ENCODE data around the gene NXT1.

The NXT1 gene

GRCh38 chr20:23349338-23350195 is 1.0 kb upstream of the NXT1 start:
- Histone ChIP-seq H2BK120ac (ENCODE audit: low read depth, low read length) (peak overlapping the region; percentile 75), H3K27ac (replicated peaks; ENCODE audit: low read length) (peak overlapping the region; percentile 94), H3K18ac (ENCODE audit: low read length) (peak overlapping the region; percentile 98), H2BK12ac (ENCODE audit: low read length) (no peak overlapping the region), H2BK15ac (ENCODE audit: low read length) (peak overlapping the region; percentile 42), H3K23ac (ENCODE audit: low read depth, low read length, poor library complexity) (peak overlapping the region; percentile 76), H3K4me3 (ENCODE audit: low read length in 2 of 2) (peak overlapping the region; percentile 75 to 89), H3K27me3 (ENCODE audit: control insufficient read depth in 3 of 3, insufficient read depth in 3 of 3, low read depth in 1 of 3, low read length in 3 of 3) (no peaks in the 10 kb centered on the region), H3K36me3 (replicated peaks in 1 of 2; ENCODE audit: control insufficient read depth in 2 of 2, insufficient read depth in 2 of 2, low read length in 2 of 2) (peaks cover 7 to 20% of the 10 kb centered on the region in 2 donors), H3K9me3 (replicated peaks in 1 of 2; ENCODE audit: control insufficient read depth in 2 of 2, insufficient read depth in 1 of 2, low read depth in 1 of 2, low read length in 2 of 2) (no peaks in the 10 kb centered on the region), H3K9ac (ENCODE audit: low read depth, low read length, poor library complexity) (peak overlapping the region; percentile 96), H2AK5ac (ENCODE audit: low read depth, low read length) (peak overlapping the region; percentile 43), H4K8ac (ENCODE audit: low read depth, low read length) (no peak overlapping the region), H3K4me2 (ENCODE audit: insufficient read depth, low read length, poor library complexity, severe bottlenecking) (peak overlapping the region; percentile 87), H2AFZ (ENCODE audit: low read length) (peak overlapping the region; percentile 96), H4K91ac (ENCODE audit: low read depth, low read length, poor library complexity) (no peak overlapping the region), H3K79me1 (ENCODE audit: low read depth, low read length) (peaks cover 7% of the 10 kb centered on the region), H3K4ac (ENCODE audit: low read length) (peak overlapping the region; percentile 79), H3K4me1 (ENCODE audit: control insufficient read depth in 2 of 2, insufficient read depth in 1 of 2, low read depth in 1 of 2, low read length in 2 of 2) (peaks cover 5% of the 10 kb centered on the region in 2 donors), H3K14ac (ENCODE audit: low read length) (peak overlapping the region; percentile 28), H2BK5ac (ENCODE audit: low read length) (peak overlapping the region; percentile 84)
- no CpG with 5 or more reads among the region's 23 CpGs for WGBS, 2 donors (ENCODE audit: extremely low coverage in 2 of 2, insufficient read length in 2 of 2, insufficient replicate concordance in 1 of 2)
- DNase-seq (ENCODE audit: low spot score), result no peak

GRCh38 chr20:23350904-23351838 is 580 bp downstream of the NXT1 start:
- Histone ChIP-seq H3K36me3 (replicated peaks in 1 of 2; ENCODE audit: control insufficient read depth in 2 of 2, insufficient read depth in 2 of 2, low read length in 2 of 2) (peaks cover 19 to 35% of the 10 kb centered on the region in 2 donors), H3K4me1 (ENCODE audit: control insufficient read depth in 2 of 2, insufficient read depth in 1 of 2, low read depth in 1 of 2, low read length in 2 of 2) (peaks cover 5% of the 10 kb centered on the region in 2 donors), H2BK5ac (ENCODE audit: low read length) (peak overlapping the region; percentile 89), H3K4ac (ENCODE audit: low read length) (no peak overlapping the region), H3K4me3 (ENCODE audit: low read length in 2 of 2) (peak overlapping the region; percentile 75 to 96), H2BK12ac (ENCODE audit: low read length) (no peak overlapping the region), H3K4me2 (ENCODE audit: insufficient read depth, low read length, poor library complexity, severe bottlenecking) (peak overlapping the region; percentile 85), H2BK120ac (ENCODE audit: low read depth, low read length) (no peak overlapping the region), H3K14ac (ENCODE audit: low read length) (peak overlapping the region; percentile 60), H3K79me1 (ENCODE audit: low read depth, low read length) (peaks cover 7% of the 10 kb centered on the region), H2AFZ (ENCODE audit: low read length) (peak overlapping the region; percentile 87), H3K27me3 (ENCODE audit: control insufficient read depth in 3 of 3, insufficient read depth in 3 of 3, low read depth in 1 of 3, low read length in 3 of 3) (no peaks in the 10 kb centered on the region), H4K91ac (ENCODE audit: low read depth, low read length, poor library complexity) (peak overlapping the region; percentile 58), H4K8ac (ENCODE audit: low read depth, low read length) (no peak overlapping the region), H2AK5ac (ENCODE audit: low read depth, low read length) (no peak overlapping the region), H3K9ac (ENCODE audit: low read depth, low read length, poor library complexity) (peak overlapping the region; percentile 97), H3K23ac (ENCODE audit: low read depth, low read length, poor library complexity) (peak overlapping the region; percentile 58), H3K9me3 (replicated peaks in 1 of 2; ENCODE audit: control insufficient read depth in 2 of 2, insufficient read depth in 1 of 2, low read depth in 1 of 2, low read length in 2 of 2) (no peaks in the 10 kb centered on the region), H3K27ac (replicated peaks; ENCODE audit: low read length) (peak overlapping the region; percentile 45), H2BK15ac (ENCODE audit: low read length) (no peak overlapping the region), H3K18ac (ENCODE audit: low read length) (peak overlapping the region; percentile 88)
- no CpG with 5 or more reads among the region's 64 CpGs for WGBS, 2 donors (ENCODE audit: extremely low coverage in 2 of 2, insufficient read length in 2 of 2, insufficient replicate concordance in 1 of 2)
- DNase-seq (ENCODE audit: low spot score), result no peak

- Histone ChIP-seq H4K91ac (ENCODE audit: low read depth, low read length, poor library complexity) (no peak overlapping the region), H3K36me3 (replicated peaks in 1 of 2; ENCODE audit: control insufficient read depth in 2 of 2, insufficient read depth in 2 of 2, low read length in 2 of 2) (peaks cover 19 to 37% of the 10 kb centered on the region in 2 donors), H3K18ac (ENCODE audit: low read length) (no peak overlapping the region), H2AFZ (ENCODE audit: low read length) (no peak overlapping the region), H2BK15ac (ENCODE audit: low read length) (no peak overlapping the region), H3K9me3 (replicated peaks in 1 of 2; ENCODE audit: control insufficient read depth in 2 of 2, insufficient read depth in 1 of 2, low read depth in 1 of 2, low read length in 2 of 2) (no peaks in the 10 kb centered on the region), H3K27ac (replicated peaks; ENCODE audit: low read length) (no peak overlapping the region), H3K4me3 (ENCODE audit: low read length in 2 of 2) (no peak overlapping the region), H2BK12ac (ENCODE audit: low read length) (no peak overlapping the region), H3K79me1 (ENCODE audit: low read depth, low read length) (peaks cover 4% of the 10 kb centered on the region), H2AK5ac (ENCODE audit: low read depth, low read length) (no peak overlapping the region), H3K4ac (ENCODE audit: low read length) (no peak overlapping the region), H3K27me3 (ENCODE audit: control insufficient read depth in 3 of 3, insufficient read depth in 3 of 3, low read depth in 1 of 3, low read length in 3 of 3) (no peaks in the 10 kb centered on the region), H4K8ac (ENCODE audit: low read depth, low read length) (no peak overlapping the region), H2BK120ac (ENCODE audit: low read depth, low read length) (no peak overlapping the region), H3K14ac (ENCODE audit: low read length) (no peak overlapping the region), H2BK5ac (ENCODE audit: low read length) (no peak overlapping the region), H3K4me2 (ENCODE audit: insufficient read depth, low read length, poor library complexity, severe bottlenecking) (no peak overlapping the region), H3K9ac (ENCODE audit: low read depth, low read length, poor library complexity) (peak overlapping the region; percentile 17), H3K4me1 (ENCODE audit: control insufficient read depth in 2 of 2, insufficient read depth in 1 of 2, low read depth in 1 of 2, low read length in 2 of 2) (peaks cover 9 to 20% of the 10 kb centered on the region in 2 donors), H3K23ac (ENCODE audit: low read depth, low read length, poor library complexity) (no peak overlapping the region)
- no CpG with 5 or more reads among the region's 27 CpGs for WGBS, 2 donors (ENCODE audit: extremely low coverage in 2 of 2, insufficient read length in 2 of 2, insufficient replicate concordance in 1 of 2)
- DNase-seq (ENCODE audit: low spot score), result no peak
Measured at GRCh38 chr20:23356203-23356602, 5.6 kb downstream of the NXT1 start.
